H1 (cell line): ENCODE results near the gene IL12RB2. TPM values are rescaled to one million over a fixed set of nuclear protein-coding genes. Genes with fewer than 3 reads are reported as not detected.

ENCODE experiments used
- CTCF ChIA-PET: fragments of 300-600 bp; sonication (Branson Sonifier 250); formaldehyde crosslinking; loops from one replicate; lab custom pipeline; 2021; ENCODE audit not compliant: partially characterized antibody; lab: Charles Lee
- POLR2A ChIA-PET: fragments of 300-600 bp; sonication (Branson Sonifier 250); formaldehyde crosslinking; loops from one replicate; lab custom pipeline; 2021; ENCODE audit warnings: inconsistent platforms; ENCODE audit not compliant: partially characterized antibody; lab: Charles Lee
- DNase-seq, 2 experiments: peaks; one replicate each; pipeline versions ENCODE4 v3.0.0 to v3.0.0-alpha.2; 2010 to 2022; ENCODE audit warnings: low spot score in 2 of 2, low read depth in 1 of 2, mixed read lengths in 1 of 2
- FAIRE-seq: peaks from 2 replicates; lab custom pipeline; 2011; peaks lifted over from hg19 to GRCh38; lab: Jason Lieb, UNC
- H2AFZ ChIP-seq: 2 replicates; pipeline ENCODE4 v1.8.1; 2012; ENCODE audit warnings: low read length, inconsistent platforms
- H2AK5ac ChIP-seq: 2 replicates; pipeline ENCODE4 v1.6.1; 2013; ENCODE audit warnings: low read depth, low read length
- H2BK120ac ChIP-seq: replicated peaks from 2 replicates; pipeline ENCODE3; 2013; ENCODE audit warnings: low read depth, low read length, inconsistent platforms
- H2BK12ac ChIP-seq: 2 replicates; pipeline ENCODE4 v1.6.1; 2013; ENCODE audit warnings: low read depth, low read length
- H2BK15ac ChIP-seq: 2 replicates; pipeline ENCODE4 v1.6.1; 2013; ENCODE audit warnings: low read length
- H2BK20ac ChIP-seq: 2 replicates; pipeline ENCODE4 v1.6.1; 2013; ENCODE audit warnings: low read length
- H2BK5ac ChIP-seq: 2 replicates; pipeline ENCODE4 v1.6.1; 2013; ENCODE audit warnings: low read depth, low read length
- H3K14ac ChIP-seq: 2 replicates; pipeline ENCODE4 v1.6.1; 2013; ENCODE audit warnings: inconsistent platforms; ENCODE audit not compliant: insufficient read length
- H3K18ac ChIP-seq: 2 replicates; pipeline ENCODE4 v1.6.1; 2013; ENCODE audit warnings: low read length; ENCODE audit errors: extremely low read depth
- H3K23ac ChIP-seq: 2 replicates; pipeline ENCODE4 v1.6.1; 2013; ENCODE audit warnings: inconsistent platforms; ENCODE audit not compliant: insufficient read length
- H3K23me2 ChIP-seq: 2 replicates; pipeline ENCODE4 v1.6.1; 2013; ENCODE audit warnings: low read depth, low read length
- H3K27ac ChIP-seq: 2 replicates; pipeline ENCODE4 v1.6.1; 2011; ENCODE audit warnings: low read depth, low read length, inconsistent platforms
- H3K27me3 ChIP-seq, 4 experiments: replicated peaks in 1 of 4; 1 replicate in 1 of 4; 2 replicates in 3 of 4; pipeline versions ENCODE4 v1.6.1 to v1.8.1; 2011 to 2013; ENCODE audit warnings: low read length in 3 of 4, mild to moderate bottlenecking in 3 of 4, inconsistent platforms in 2 of 4, mixed read lengths in 2 of 4, moderate library complexity in 1 of 4; ENCODE audit not compliant: control insufficient read depth in 3 of 4, insufficient read depth in 3 of 4; ENCODE audit errors: extremely low read depth in 1 of 4
- H3K36me3 ChIP-seq, 4 experiments: 2 replicates each; pipeline versions ENCODE4 v1.6.1 to v1.8.1; 2011 to 2013; ENCODE audit warnings: mild to moderate bottlenecking in 4 of 4, low read length in 3 of 4, moderate library complexity in 2 of 4, control low read depth in 1 of 4, inconsistent platforms in 1 of 4; ENCODE audit not compliant: insufficient read depth in 4 of 4, control insufficient read depth in 2 of 4
- H3K4ac ChIP-seq: replicated peaks from 2 replicates; pipeline ENCODE3; 2013; ENCODE audit warnings: low read length, low read depth, mixed read lengths, inconsistent platforms; ENCODE audit not compliant: insufficient read length
- H3K4me1 ChIP-seq, 4 experiments: replicated peaks in 1 of 4; 1 replicate in 1 of 4; 2 replicates in 3 of 4; pipeline versions ENCODE4 v1.6.1 to v1.8.1; 2011 to 2013; ENCODE audit warnings: low read length in 3 of 4, inconsistent platforms in 2 of 4, mixed read lengths in 1 of 4; ENCODE audit not compliant: insufficient read depth in 4 of 4, control insufficient read depth in 3 of 4
- H3K4me2 ChIP-seq, 2 experiments: 2 replicates each; pipeline versions ENCODE4 v1.6.1 to v1.8.1; 2011 to 2013; ENCODE audit warnings: low read depth in 2 of 2, low read length in 2 of 2, control low read depth in 1 of 2, inconsistent platforms in 1 of 2, mild to moderate bottlenecking in 1 of 2; ENCODE audit not compliant: insufficient read depth in 1 of 2
- H3K4me3 ChIP-seq, 4 experiments: fragments of 200-600, 300-600 bp in 1 of 4; sonication (generic), shearing (Covaris generic), sonication (Bioruptor Twin) in 1 of 4; 2 replicates each; pipeline versions ENCODE4 v1.5.1 to v1.8.1; 2011 to 2016; ENCODE audit warnings: low read length in 4 of 4, low read depth in 3 of 4, control low read depth in 2 of 4, inconsistent platforms in 2 of 4, mild to moderate bottlenecking in 2 of 4, mixed read lengths in 1 of 4, moderate library complexity in 1 of 4; ENCODE audit not compliant: insufficient read depth in 2 of 4; ENCODE audit errors: extremely low read depth in 1 of 4
- H3K56ac ChIP-seq: replicated peaks from 2 replicates; pipeline ENCODE3; 2013; ENCODE audit warnings: low read depth, mild to moderate bottlenecking, mixed read lengths, low read length, inconsistent platforms; ENCODE audit not compliant: insufficient read length
- H3K79me1 ChIP-seq: 2 replicates; pipeline ENCODE4 v1.6.1; 2013; ENCODE audit warnings: low read depth, low read length, control low read depth
- H3K79me2 ChIP-seq, 2 experiments: 2 replicates each; pipeline versions ENCODE4 v1.6.1 to v1.8.1; 2012 to 2013; ENCODE audit warnings: low read length in 2 of 2, mild to moderate bottlenecking in 2 of 2, inconsistent platforms in 1 of 2; ENCODE audit not compliant: insufficient read depth in 2 of 2, control insufficient read depth in 1 of 2
- H3K9ac ChIP-seq, 4 experiments: replicated peaks in 1 of 4; 1 replicate in 1 of 4; 2 replicates in 3 of 4; pipeline versions ENCODE4 v1.6.1 to v1.8.1; 2011 to 2013; ENCODE audit warnings: low read depth in 3 of 4, low read length in 3 of 4, control low read depth in 2 of 4, mild to moderate bottlenecking in 2 of 4, moderate library complexity in 2 of 4, inconsistent platforms in 1 of 4; ENCODE audit errors: extremely low read depth in 1 of 4
- H3K9me3 ChIP-seq, 2 experiments: 2 replicates each; pipeline versions ENCODE4 v1.6.1 to v1.8.1; 2012 to 2013; ENCODE audit warnings: mild to moderate bottlenecking in 2 of 2, moderate library complexity in 2 of 2, control low read depth in 1 of 2, inconsistent platforms in 1 of 2, low read depth in 1 of 2, low read length in 1 of 2, mixed read lengths in 1 of 2; ENCODE audit not compliant: insufficient read depth in 2 of 2
- H4K20me1 ChIP-seq, 2 experiments: replicated peaks in 1 of 2; 2 replicates each; pipeline versions ENCODE3 to v1.8.1; 2011 to 2013; ENCODE audit warnings: inconsistent platforms in 2 of 2, low read length in 2 of 2, mild to moderate bottlenecking in 1 of 2; ENCODE audit not compliant: insufficient read depth in 2 of 2, control insufficient read depth in 1 of 2
- H4K5ac ChIP-seq: 2 replicates; pipeline ENCODE4 v1.6.1; 2013; ENCODE audit warnings: low read length, low read depth, mixed read lengths, inconsistent platforms; ENCODE audit not compliant: insufficient read length
- H4K8ac ChIP-seq: 2 replicates; pipeline ENCODE4 v1.8.0; 2013; ENCODE audit warnings: mild to moderate bottlenecking, moderate library complexity, low read length, inconsistent platforms; ENCODE audit not compliant: insufficient read depth; ENCODE audit errors: extremely low read depth
- H4K91ac ChIP-seq: replicated peaks from 2 replicates; pipeline ENCODE3; 2013; ENCODE audit warnings: low read length, mixed read lengths, inconsistent platforms; ENCODE audit not compliant: insufficient read length
- ATF2 ChIP-seq: IDR thresholded peaks from 2 replicates; pipeline ENCODE4 v1.6.1; 2012; ENCODE audit warnings: low read length, inconsistent platforms
- BCL11A ChIP-seq, 2 experiments: IDR thresholded peaks; one replicate each; pipeline ENCODE4 v1.6.1; 2011; ENCODE audit warnings: low read depth in 2 of 2, low read length in 2 of 2, mild to moderate bottlenecking in 2 of 2
- CHD1 ChIP-seq: IDR thresholded peaks from 2 replicates; pipeline ENCODE4 v1.6.1; 2012; ENCODE audit warnings: low read depth, low read length, improper control_type of control experiment
- CHD2 ChIP-seq: IDR thresholded peaks from 2 replicates; pipeline ENCODE4 v1.6.1; 2012; ENCODE audit warnings: low read length, improper control_type of control experiment
- CREB1 ChIP-seq: IDR thresholded peaks from 2 replicates; pipeline ENCODE4 v1.6.1; 2012; ENCODE audit warnings: inconsistent platforms
- JUN ChIP-seq: IDR thresholded peaks from 2 replicates; pipeline ENCODE4 v1.6.1; 2011; ENCODE audit warnings: low read depth, mild to moderate bottlenecking, improper control_type of control experiment, low read length
- MAFK ChIP-seq: IDR thresholded peaks from 2 replicates; pipeline ENCODE4 v1.6.1; 2012; ENCODE audit warnings: low read depth, mild to moderate bottlenecking, improper control_type of control experiment, low read length
- POLR2AphosphoS5 ChIP-seq: IDR thresholded peaks from 2 replicates; pipeline ENCODE4 v1.6.1; 2011; ENCODE audit warnings: low read depth, low read length
- POU5F1 ChIP-seq: IDR thresholded peaks from 2 replicates; pipeline ENCODE4 v1.6.1; 2011; ENCODE audit warnings: low read depth, mild to moderate bottlenecking, low read length, moderate library complexity
- RFX5 ChIP-seq: IDR thresholded peaks from 2 replicates; pipeline ENCODE4 v1.6.1; 2011; ENCODE audit warnings: low read depth, low read length, improper control_type of control experiment, borderline replicate concordance
- SAP30 ChIP-seq: fragments of 300-600 bp; sonication (generic); IDR thresholded peaks from 2 replicates; pipeline ENCODE4 v1.7.1; 2012; ENCODE audit warnings: low read length, moderate library complexity, mild to moderate bottlenecking, inconsistent platforms; ENCODE audit not compliant: insufficient read depth, insufficient replicate concordance
- SIX5 ChIP-seq: IDR thresholded peaks from 2 replicates; pipeline ENCODE4 v1.6.1; 2011; ENCODE audit warnings: mild to moderate bottlenecking, low read depth, low read length
- TEAD4 ChIP-seq: IDR thresholded peaks from 2 replicates; pipeline ENCODE4 v1.6.1; 2012; ENCODE audit warnings: low read depth, low read length, inconsistent platforms, mixed read lengths
- YY1 ChIP-seq: IDR thresholded peaks from 2 replicates; pipeline ENCODE4 v1.6.1; 2011; ENCODE audit warnings: low read depth, mild to moderate bottlenecking, low read length
- WGBS, 2 experiments: shearing (Covaris generic) in 1 of 2; methylation state at CpG; one replicate each; pipeline versions ENCODE4 v1.1.6 to v1.1.7; 2013 to 2015; ENCODE audit warnings: low lambda C conversion rate in 2 of 2, mixed read lengths in 2 of 2, inconsistent platforms in 1 of 2, low coverage in 1 of 2, missing lambda C conversion rate in 1 of 2; ENCODE audit not compliant: insufficient replicate concordance in 2 of 2, insufficient coverage in 1 of 2, insufficient read length in 1 of 2; ENCODE audit errors: extremely low coverage in 1 of 2, missing lambda C conversion rate in 1 of 2; 5-methylcytosine and 5-hydroxymethylcytosine counted together
- polyA plus RNA-seq, 7 experiments: library from polyadenylated mRNA; depleted of rRNA in 3 of 7; stranded (reverse) in 5 of 7; unstranded in 2 of 7; fragments of >200 nt in 5 of 7; fragments of 200-250 nt in 2 of 7; gene quantifications; 1 replicate in 5 of 7; 2 replicates in 1 of 7; 4 replicates in 1 of 7; pipeline versions ENCODE4 v1.2.1 to v1.2.3, GENCODE V29; 2011 to 2013; ENCODE audit warnings: missing spikeins in 2 of 7, mixed read lengths in 2 of 7
- total RNA-seq: library from RNA; stranded (reverse); fragmentation: NEBNext Ultra II Directional; extraction: Animal tissue kit (Norgen Biotek cat#: 25700); gene quantifications from 2 replicates; pipeline ENCODE4 v1.2.1, GENCODE V29; 2021

Gene IL12RB2
- total and polyA plus RNA-seq, 2 of the 8 experiments (the other 6 are each of a cell fraction or from before 2014, with no cell fraction given) = 1.4 TPM

GRCh38 chr1:67394548-67394947 is 86.9 kb downstream of the IL12RB2 start:
- no peak overlapping the region for H2BK12ac ChIP-seq
- no peaks in the 10 kb centered on the region for H3K79me1 ChIP-seq
- peak overlapping the region; percentile 48; the same call in 1 of the 2 replicates for H3K18ac ChIP-seq
- no peak overlapping the region for H3K27ac ChIP-seq
- peaks cover 7 to 15% (median 11%) of the 10 kb centered on the region in 4 experiments for H3K4me1 ChIP-seq
- no peaks in the 10 kb centered on the region for H3K79me2 ChIP-seq
- no peak overlapping the region for H3K4me2 ChIP-seq
- no peak overlapping the region for H3K4ac ChIP-seq
- H2AK5ac ChIP-seq = no peak overlapping the region
- ChIA-PET POLR2A (interaction anchor here (1.0 to 4.9 kb wide), 3 partner anchors 9 to 35 kb away, joined by 3 to 43 read pairs (median 5); partner anchors contain the start of gene SERBP1), CTCF (interaction anchor here (0.9 to 1.9 kb wide), 5 partner anchors 35 to 105 kb away, joined by 3 to 7 read pairs (median 4); no protein-coding TSS in a partner anchor)
- H3K27me3 ChIP-seq = no peaks in the 10 kb centered on the region
- H3K23me2 ChIP-seq = no peaks in the 10 kb centered on the region
- no peak overlapping the region for H2BK15ac ChIP-seq
- no peak overlapping the region for H3K23ac ChIP-seq
- H3K9me3 ChIP-seq = no peaks in the 10 kb centered on the region; a peak in 1 of 4 replicates
- no peak for DNase-seq
- no peak overlapping the region for H4K5ac ChIP-seq
- H4K20me1 ChIP-seq = no peaks in the 10 kb centered on the region
- WGBS, 2 experiments = 88% methylated on average over 4 of the region's 4 CpGs; no CpG with 5 or more reads in 1 of the 2 experiments
- FAIRE-seq = no peak
- H3K14ac ChIP-seq = no peak overlapping the region
- H3K36me3 ChIP-seq = peaks cover 0 to 10% (median 0%) of the 10 kb centered on the region in 4 experiments; a peak in 2 of 8 replicates
- H2BK5ac ChIP-seq = no peak overlapping the region
- no peak overlapping the region for H4K8ac ChIP-seq
- H2BK120ac ChIP-seq = no peak overlapping the region
- H4K91ac ChIP-seq = no peak overlapping the region
- H3K56ac ChIP-seq = no peak overlapping the region
- H2BK20ac ChIP-seq = no peak overlapping the region; the same call in 1 of the 2 replicates
- H3K4me3 ChIP-seq = no peak overlapping the region
- H2AFZ ChIP-seq = no peak overlapping the region
- no peak overlapping the region for H3K9ac ChIP-seq
- no peak for TF ChIP-seq MAFK
- no peak for TF ChIP-seq JUN
- TF ChIP-seq TEAD4 = no peak
- no peak for TF ChIP-seq CHD2
- TF ChIP-seq POLR2AphosphoS5 = no peak
- TF ChIP-seq RFX5 = no peak
- TF ChIP-seq CHD1 = no peak
- TF ChIP-seq SAP30 = no peak
- TF ChIP-seq BCL11A (IDR thresholded peaks at IDR 0.05; ENCODE audit: low read depth in 2 of 2, low read length in 2 of 2) = no peak
- no peak for TF ChIP-seq CREB1
- no peak for TF ChIP-seq ATF2
- no peak for TF ChIP-seq POU5F1
- no peak for TF ChIP-seq YY1
- TF ChIP-seq SIX5 = no peak
